Keratinocyte (primary cell): ENCODE measurements around the gene CHSY1. TPM values are rescaled to one million over a fixed set of nuclear protein-coding genes. Genes with fewer than 3 reads are reported as not detected.

Experiments
- DNase-seq: peaks from one replicate; pipeline ENCODE4 v3.0.0-alpha.2; 2011; ENCODE audit warnings: low read depth, missing footprints, low spot score
- FAIRE-seq: peaks from 2 replicates; lab custom pipeline; 2011; peaks lifted over from hg19 to GRCh38; lab: Jason Lieb, UNC
- H2AFZ ChIP-seq: 2 replicates; pipeline ENCODE4 v1.6.0; 2012; ENCODE audit warnings: low read length, control low read depth, inconsistent platforms; ENCODE audit not compliant: control insufficient read depth
- H3K27ac ChIP-seq: 2 replicates; pipeline ENCODE4 v1.5.1; 2011; ENCODE audit warnings: low read length; ENCODE audit not compliant: control insufficient read depth, insufficient read depth
- H3K27me3 ChIP-seq: 3 replicates; pipeline ENCODE4 v1.6.0; 2011; ENCODE audit warnings: low read length; ENCODE audit not compliant: control insufficient read depth, insufficient read depth; ENCODE audit errors: extremely low read depth
- H3K36me3 ChIP-seq, 2 experiments: 2 replicates in 1 of 2; 3 replicates in 1 of 2; pipeline ENCODE4 v1.5.1; 2011; ENCODE audit warnings: low read length in 2 of 2, mild to moderate bottlenecking in 1 of 2; ENCODE audit not compliant: control insufficient read depth in 2 of 2, insufficient read depth in 2 of 2; ENCODE audit errors: extremely low read depth in 1 of 2
- H3K4me1 ChIP-seq: 3 replicates; pipeline ENCODE4 v1.5.1; 2011; ENCODE audit warnings: low read length; ENCODE audit not compliant: control insufficient read depth, insufficient read depth; ENCODE audit errors: extremely low read depth
- H3K4me2 ChIP-seq: 3 replicates; pipeline ENCODE4 v1.6.0; 2011; ENCODE audit warnings: low read depth, low read length; ENCODE audit not compliant: control insufficient read depth, insufficient read depth; ENCODE audit errors: extremely low read depth
- H3K4me3 ChIP-seq, 3 experiments: fragments of 200-600 bp in 1 of 3; sonication (generic) in 1 of 3; 2 replicates in 2 of 3; 3 replicates in 1 of 3; pipeline ENCODE4 v1.5.1; 2011 to 2016; ENCODE audit warnings: low read length in 3 of 3, mild to moderate bottlenecking in 3 of 3, control low read depth in 2 of 3, inconsistent platforms in 1 of 3, low read depth in 1 of 3, mixed read lengths in 1 of 3, mixed run types in 1 of 3, moderate library complexity in 1 of 3; ENCODE audit not compliant: control insufficient read depth in 2 of 3, insufficient read depth in 2 of 3; ENCODE audit errors: extremely low read depth in 1 of 3
- H3K79me2 ChIP-seq: 2 replicates; pipeline ENCODE4 v1.6.0; 2012; ENCODE audit warnings: low read length; ENCODE audit not compliant: control insufficient read depth, insufficient read depth
- H3K9ac ChIP-seq: 3 replicates; pipeline ENCODE4 v1.6.0; 2011; ENCODE audit warnings: low read length; ENCODE audit not compliant: control insufficient read depth, insufficient read depth; ENCODE audit errors: extremely low read depth
- H3K9me1 ChIP-seq: 3 replicates; pipeline ENCODE4 v1.6.0; 2011; ENCODE audit warnings: low read length; ENCODE audit not compliant: control insufficient read depth, insufficient read depth; ENCODE audit errors: extremely low read depth
- H3K9me3 ChIP-seq: 2 replicates; pipeline ENCODE4 v1.5.1; 2012; ENCODE audit warnings: low read depth, low read length; ENCODE audit not compliant: control insufficient read depth
- H4K20me1 ChIP-seq: 3 replicates; pipeline ENCODE4 v1.6.0; 2011; ENCODE audit warnings: low read length; ENCODE audit not compliant: control insufficient read depth, insufficient read depth; ENCODE audit errors: extremely low read depth
- CTCF ChIP-seq, 3 experiments: IDR thresholded peaks in 1 of 3; conservative IDR thresholded peaks in 1 of 3; optimal IDR thresholded peaks in 1 of 3; 2 replicates in 2 of 3; 3 replicates in 1 of 3; pipeline versions ENCODE3 to v1.5.1; 2011; ENCODE audit warnings: low read length in 3 of 3, mild to moderate bottlenecking in 3 of 3, moderate library complexity in 2 of 3, control low read depth in 1 of 3, inconsistent platforms in 1 of 3; ENCODE audit not compliant: insufficient read depth in 2 of 3; ENCODE audit errors: extremely low read depth in 1 of 3
- EZH2 ChIP-seq: IDR thresholded peaks from one replicate; pipeline ENCODE4 v1.6.1; 2012; ENCODE audit warnings: inconsistent platforms, mild to moderate bottlenecking, low read length, moderate library complexity
- dilution Hi-C: fragments of 300-500 bp; cut with MboI; formaldehyde crosslinking; loops from one replicate; pipeline ENCODE4 v1.7.0; 2020; ENCODE audit warnings: low sequenced_read_pairs; ENCODE audit not compliant: extremely low pct_ligation_motif_present
- polyA plus RNA-seq, 5 experiments: library from polyadenylated mRNA; depleted of rRNA in 3 of 5; stranded (reverse) in 3 of 5; stranded (forward) in 1 of 5; unstranded in 1 of 5; fragments of >200 nt; gene quantifications; 1 replicate in 1 of 5; 2 replicates in 3 of 5; 3 replicates in 1 of 5; pipeline versions ENCODE4 v1.2.1 to v1.2.3, GENCODE V29; 2011 to 2012; ENCODE audit warnings: missing spikeins in 2 of 5, low read depth in 1 of 5, low replicate concordance in 1 of 5

Gene CHSY1
- polyA plus RNA-seq, 1 donor (not counting 4 experiments of a cell fraction or from before 2014, with no cell fraction given): 27.0 TPM

- TF ChIP-seq EZH2 (no peak), CTCF (optimal IDR thresholded peaks at IDR 0.05 in 1 of 3, IDR thresholded peaks at IDR 0.05 in 1 of 3, conservative IDR thresholded peaks at IDR 0.05 in 1 of 3; ENCODE audit: extremely low read depth in 1 of 3, insufficient read depth in 2 of 3, low read length in 3 of 3) (no peak)
- H3K79me2 ChIP-seq: peaks cover 81% of the 10 kb centered on the region
- H3K9me1 ChIP-seq: no peaks in the 10 kb centered on the region
- H2AFZ ChIP-seq: no peak overlapping the region
- H3K27ac ChIP-seq: no peak overlapping the region
- H3K9me3 ChIP-seq: no peaks in the 10 kb centered on the region
- peaks cover 45% of the 10 kb centered on the region for H3K4me1 ChIP-seq
- H3K4me2 ChIP-seq: no peak overlapping the region
- H3K27me3 ChIP-seq: no peaks in the 10 kb centered on the region
- DNase-seq: no peak
- no peak overlapping the region for H3K9ac ChIP-seq
- dilution Hi-C loops: no loop called here
- no peaks in the 10 kb centered on the region for H4K20me1 ChIP-seq
- H3K4me3 ChIP-seq: no peak overlapping the region
- no peak for FAIRE-seq
- peaks cover 0 to 10% of the 10 kb centered on the region in 2 experiments for H3K36me3 ChIP-seq
Observed at GRCh38 chr15:101185336-101185735, 66.5 kb downstream of the CHSY1 start.

GRCh38 chr15:101184830-101185229 lies 67.0 kb downstream of the CHSY1 start:
- H3K9ac ChIP-seq: no peak overlapping the region
- no peak overlapping the region for H3K4me2 ChIP-seq
- H3K4me3 ChIP-seq: no peak overlapping the region
- peaks cover 45% of the 10 kb centered on the region for H3K4me1 ChIP-seq
- no peak overlapping the region for H3K27ac ChIP-seq
- no peaks in the 10 kb centered on the region for H3K27me3 ChIP-seq
- dilution Hi-C loops: no loop called here
- no peak for DNase-seq
- H3K9me3 ChIP-seq: no peaks in the 10 kb centered on the region
- no peaks in the 10 kb centered on the region for H4K20me1 ChIP-seq
- peaks cover 0 to 10% of the 10 kb centered on the region in 2 experiments for H3K36me3 ChIP-seq
- no peak for TF ChIP-seq EZH2
- TF ChIP-seq CTCF (optimal IDR thresholded peaks at IDR 0.05 in 1 of 3, IDR thresholded peaks at IDR 0.05 in 1 of 3, conservative IDR thresholded peaks at IDR 0.05 in 1 of 3; ENCODE audit: extremely low read depth in 1 of 3, insufficient read depth in 2 of 3, low read length in 3 of 3): no peak
- no peaks in the 10 kb centered on the region for H3K9me1 ChIP-seq
- no peak overlapping the region for H2AFZ ChIP-seq
- peaks cover 76% of the 10 kb centered on the region for H3K79me2 ChIP-seq
- no peak for FAIRE-seq
